Amniotic epithelial cell (primary cell): ENCODE measurements around the gene CCDC8.
"Not testable (repeated sequence)": the region's sequence is repeated elsewhere in the genome, so short reads cannot be mapped to it uniquely, and the experiment has no call there.

Source experiments
- DNase-seq: peaks from one replicate; pipeline ENCODE4 v3.0.0-alpha.2; 2010; ENCODE audit warnings: low read depth

The CCDC8 gene

DNA sequence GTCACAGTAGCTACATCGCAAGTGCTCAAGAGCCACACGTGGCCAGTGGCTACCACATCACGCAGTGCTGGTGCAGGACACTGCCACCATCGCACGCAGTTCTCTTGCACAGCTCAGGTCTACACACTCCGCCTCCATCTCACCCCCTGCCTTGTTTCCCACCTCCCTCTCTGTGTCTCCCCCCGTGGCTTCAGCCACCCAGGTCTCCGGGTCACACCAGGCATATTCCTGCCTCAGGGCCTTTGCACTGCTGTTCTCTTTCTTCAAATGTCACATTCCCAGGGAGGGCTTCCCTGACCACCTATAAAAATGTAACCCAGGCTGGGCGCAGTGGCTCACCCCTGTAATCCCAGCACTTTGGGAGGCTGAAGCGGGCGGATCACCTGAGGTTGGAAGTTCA, 10.6 kb downstream of the CCDC8 start:
- no peak for DNase-seq

- DNase-seq: not testable (repeated sequence)
Measured at GRCh38 chr19:46397801-46398479, 15.4 kb downstream of the CCDC8 start.

DNA sequence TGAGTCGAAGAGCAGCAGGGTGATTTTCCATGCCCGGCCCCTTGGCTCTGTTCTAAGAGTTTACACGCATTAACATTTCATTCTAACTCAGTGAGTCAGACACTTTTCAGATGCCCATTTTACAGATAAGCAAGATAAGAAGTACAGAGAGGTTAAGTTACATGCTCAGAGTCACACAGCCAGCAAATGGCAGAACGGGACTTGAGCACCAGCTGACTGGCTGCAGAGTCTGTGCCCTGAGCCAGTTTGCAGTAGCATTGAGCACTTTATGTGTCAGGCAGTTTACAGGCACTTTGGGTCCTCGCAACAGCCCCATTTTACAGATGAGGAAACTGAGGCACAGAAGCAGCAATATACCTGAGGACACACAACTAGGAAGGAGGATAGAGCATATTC, 19.0 kb downstream of the CCDC8 start:
- peak; percentile 60 for DNase-seq

GRCh38 chr19:46393456-46394401, 19.6 kb downstream of the CCDC8 start:
- no peak for DNase-seq

DNA sequence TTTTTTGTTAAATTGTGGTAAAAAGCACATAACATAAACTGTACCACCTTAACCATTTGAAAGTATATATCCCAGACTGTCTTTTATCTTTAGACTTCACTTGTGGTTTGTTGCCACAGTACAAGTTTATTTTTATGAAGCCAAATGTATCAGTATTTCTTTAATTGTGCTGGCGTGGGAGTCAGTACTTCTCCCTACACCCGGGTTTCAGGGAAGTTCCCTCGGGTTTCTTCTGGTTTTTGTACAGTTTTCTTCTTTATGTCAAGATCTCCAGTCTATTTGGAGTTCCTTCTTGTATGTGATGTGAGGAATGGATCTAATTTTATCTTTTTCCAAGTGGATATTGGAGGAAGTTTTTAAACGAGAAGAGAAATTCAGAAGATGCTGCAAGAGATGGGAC, 20.5 kb downstream of the CCDC8 start:
- peak; percentile 53 for DNase-seq

DNA sequence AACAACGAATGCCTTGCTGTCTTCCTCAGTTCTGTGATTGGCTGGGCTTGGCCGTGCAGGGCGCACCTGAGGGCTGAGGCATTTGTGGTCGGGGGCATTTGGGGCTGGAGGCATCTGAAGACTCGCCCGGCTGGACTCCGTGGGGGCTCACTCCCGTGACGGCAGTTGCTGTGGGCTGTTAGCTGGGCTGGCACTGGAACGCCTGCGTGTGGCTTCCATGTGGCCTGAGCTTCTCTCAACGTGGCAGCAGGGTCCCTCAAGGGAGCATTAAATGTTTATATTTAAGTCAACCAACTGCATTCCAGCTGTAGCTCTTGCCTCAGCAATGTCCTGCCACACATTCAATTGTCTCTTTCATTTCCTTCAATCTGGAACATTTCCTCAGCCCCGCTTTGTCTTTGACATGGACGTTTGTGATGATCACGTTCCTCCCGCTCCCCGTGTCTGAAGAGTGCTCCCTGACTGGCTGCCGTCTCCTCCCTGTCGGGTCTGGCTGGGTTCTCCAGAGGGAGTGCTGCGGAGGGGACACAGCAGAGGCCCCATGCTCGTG, 21.0 kb downstream of the CCDC8 start:
- no peak for DNase-seq

DNA sequence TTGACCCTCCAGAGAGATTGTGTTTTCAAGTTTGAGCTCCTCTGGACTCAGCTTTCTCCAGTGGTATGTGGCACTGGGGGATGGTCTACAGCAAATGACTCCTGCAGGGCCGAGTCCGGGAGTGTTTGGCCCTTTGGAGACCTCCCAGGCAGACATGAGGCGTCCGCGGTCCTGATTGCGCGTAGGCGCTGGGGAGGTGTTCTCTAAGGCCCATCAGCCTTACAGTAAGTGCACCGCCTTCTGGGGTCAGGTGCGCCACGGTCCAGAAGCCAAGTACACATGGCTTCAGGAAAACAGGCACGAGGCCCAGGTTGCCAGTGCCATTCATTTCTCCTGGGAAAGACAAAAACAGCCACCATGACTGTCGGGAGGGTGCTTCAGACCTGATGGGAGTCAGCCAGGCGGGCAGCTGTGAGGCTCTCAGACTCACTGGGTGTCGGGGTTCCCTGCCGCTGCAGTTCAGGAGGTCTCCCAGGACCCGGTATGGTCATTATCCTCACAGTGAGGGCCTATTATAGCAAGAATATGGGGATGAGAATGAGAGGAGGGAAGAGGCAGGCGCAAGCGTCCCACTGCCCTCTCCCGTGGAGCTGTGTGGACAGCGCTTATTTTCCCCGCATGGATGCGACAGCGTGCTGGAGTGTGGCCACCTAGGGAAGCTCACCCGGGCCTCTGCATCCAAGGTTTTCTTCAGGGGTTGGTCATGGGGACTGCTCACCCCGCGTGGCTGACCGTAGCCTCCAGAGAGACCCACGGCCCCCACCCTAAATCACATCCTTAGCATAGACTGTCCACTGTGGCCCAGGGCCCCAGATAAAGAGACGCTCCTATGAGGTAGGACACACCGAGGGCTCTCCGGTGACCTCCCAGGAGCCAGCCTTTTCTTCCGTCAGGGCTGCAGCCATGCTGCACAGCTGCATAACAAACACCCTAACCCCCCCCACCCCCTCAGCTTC, 21.8 kb downstream of the CCDC8 start:
- DNase-seq: no peak

- DNase-seq: no peak
Measured at GRCh38 chr19:46390866-46391265, 22.5 kb downstream of the CCDC8 start.

DNA sequence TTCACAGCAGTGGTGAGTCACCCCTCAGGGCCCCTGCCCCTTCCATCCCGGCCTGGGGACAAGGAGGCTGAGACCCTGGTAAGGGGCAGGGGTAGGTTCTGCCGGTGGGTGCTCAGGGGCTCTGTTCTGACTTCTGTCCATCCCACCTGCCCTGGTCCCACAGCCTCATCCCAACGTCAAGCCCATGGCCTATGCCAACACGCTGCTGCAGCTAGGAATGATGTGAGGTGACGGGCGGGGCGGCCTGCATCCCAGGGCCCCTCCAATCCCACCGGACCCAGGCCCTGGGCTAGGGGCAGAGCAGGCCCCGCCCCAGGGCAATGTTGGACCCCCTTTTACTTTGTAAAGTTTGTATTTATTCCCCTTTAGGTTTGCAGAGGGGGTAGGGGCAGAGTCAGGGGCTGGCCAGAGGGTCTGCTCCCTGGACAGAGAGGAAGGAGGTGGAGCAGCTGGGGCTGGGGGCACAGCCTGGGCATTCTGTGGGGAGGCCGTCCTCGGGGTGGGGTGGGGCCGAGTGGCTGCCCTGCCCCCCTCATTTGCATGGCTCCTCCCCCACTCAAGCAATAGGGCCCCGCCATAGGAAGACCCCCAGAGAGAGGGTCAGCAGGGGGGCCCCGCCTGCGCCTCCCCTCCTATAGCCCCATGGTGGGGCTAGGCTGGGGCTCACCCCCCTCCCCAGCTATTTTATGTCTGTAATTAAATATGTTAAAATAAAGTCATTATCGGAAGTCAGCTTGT, 23.1 kb downstream of the CCDC8 start:
- DNase-seq: no peak

- no peak for DNase-seq
Measured at GRCh38 chr19:46388311-46389095, 24.9 kb downstream of the CCDC8 start.

GRCh38 chr19:46387713-46388130, 25.6 kb downstream of the CCDC8 start:
- DNase-seq: no peak

- no peak for DNase-seq
Measured at GRCh38 chr19:46386996-46387712, 26.2 kb downstream of the CCDC8 start.

- no peak for DNase-seq
Measured at GRCh38 chr19:46386151-46386550, 27.2 kb downstream of the CCDC8 start.

DNA sequence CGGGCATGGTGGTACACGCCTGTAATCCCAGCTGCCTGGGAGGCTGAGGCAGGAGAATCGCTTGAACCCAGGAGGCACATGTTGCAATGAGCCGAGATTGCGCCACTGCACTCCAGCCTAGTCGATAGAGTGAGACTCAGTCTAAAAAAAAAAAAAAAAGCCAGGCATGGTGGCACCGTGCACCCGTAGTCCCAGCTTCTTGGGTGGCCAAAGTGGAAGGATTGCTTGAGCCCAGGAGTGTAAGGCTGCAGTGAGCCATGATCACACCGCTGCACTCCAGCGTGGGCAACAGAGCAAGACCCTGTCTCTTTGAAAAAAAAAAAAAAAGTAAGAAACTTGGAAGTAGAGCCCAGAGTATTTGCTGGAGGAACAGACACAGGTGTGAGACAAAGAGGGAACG, 27.7 kb downstream of the CCDC8 start:
- DNase-seq: no peak

- DNase-seq: no peak
Measured at GRCh38 chr19:46384396-46384795, 29.0 kb downstream of the CCDC8 start.

GRCh38 chr19:46383846-46384245, 29.5 kb downstream of the CCDC8 start:
- DNase-seq: no peak

DNA sequence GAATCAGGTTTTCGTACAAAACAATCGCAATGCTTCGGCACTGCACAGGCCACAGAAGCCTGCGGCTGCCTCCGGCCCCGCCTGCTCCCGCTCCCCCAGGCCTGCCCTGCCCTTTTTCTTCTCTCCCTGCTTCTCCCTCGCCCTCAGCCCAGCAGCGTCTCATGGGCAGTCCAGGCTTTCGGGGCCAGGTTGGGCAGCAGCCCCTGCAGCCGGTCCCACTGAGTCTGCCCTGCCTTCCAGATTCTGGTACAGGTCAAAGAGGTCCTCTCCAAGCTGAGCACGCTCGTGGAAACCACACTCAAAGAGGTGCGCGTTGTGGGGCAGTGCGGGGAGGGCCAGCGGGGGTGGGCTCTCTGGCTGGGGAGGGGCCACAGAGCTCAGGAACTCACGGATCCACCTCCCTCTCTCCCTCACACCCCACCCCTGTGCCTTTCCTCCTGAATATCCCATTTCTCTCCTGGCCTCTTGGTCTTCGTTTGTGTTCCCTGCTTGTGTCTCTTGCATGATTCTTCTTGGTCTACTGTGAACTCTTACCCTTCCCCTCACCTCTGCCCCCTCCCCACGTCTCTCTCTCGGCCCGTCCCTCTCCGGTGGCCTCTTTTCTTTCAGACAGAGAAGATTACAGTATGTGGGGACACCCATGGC, 30.1 kb downstream of the CCDC8 start:
- no peak for DNase-seq

GRCh38 chr19:46381756-46382345, 31.5 kb downstream of the CCDC8 start:
- no peak for DNase-seq

DNA sequence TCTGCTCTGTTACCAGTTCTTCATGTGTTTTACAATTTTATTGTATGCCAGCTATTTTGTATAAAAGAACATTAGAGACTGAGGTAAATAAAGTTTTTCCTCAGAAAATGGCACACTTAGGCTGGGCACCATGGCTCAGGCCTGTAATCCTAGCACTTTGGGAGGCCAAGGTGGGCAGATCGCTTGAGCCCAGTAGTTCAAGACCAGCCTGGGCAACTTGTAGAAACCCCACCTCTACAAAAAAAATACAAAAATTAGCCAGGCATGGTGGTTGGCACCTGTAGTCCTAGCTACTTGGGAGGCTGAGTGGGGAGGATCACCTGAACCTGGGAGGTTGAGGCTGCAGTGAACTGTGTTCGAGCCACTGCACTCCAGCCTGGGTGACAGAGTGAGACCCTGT, 32.0 kb downstream of the CCDC8 start:
- DNase-seq: no peak
